ENCODE data around the gene CASR.

The CASR gene

GRCh38 chr3:122235147-122235546, 51.7 kb downstream of the CASR start:
- no peak for TF ChIP-seq CTCF (IDR thresholded peaks at IDR 0.05; ENCODE audit: low read depth, low read length, missing control alignments)
- no peak for DNase-seq (ENCODE audit: extremely low read depth, low read depth)
- no peak overlapping the region for H3K4me3 ChIP-seq (replicated peaks; ENCODE audit: low read depth, low read length)

- H3K4me3 ChIP-seq (replicated peaks; ENCODE audit: low read depth, low read length) = no peak overlapping the region
- DNase-seq (ENCODE audit: extremely low read depth, low read depth) = no peak
- TF ChIP-seq CTCF (IDR thresholded peaks at IDR 0.05; ENCODE audit: low read depth, low read length, missing control alignments) = no peak
Measured at GRCh38 chr3:122239112-122239511, 55.6 kb downstream of the CASR start.

- no peak overlapping the region for H3K4me3 ChIP-seq (replicated peaks; ENCODE audit: low read depth, low read length)
- DNase-seq (ENCODE audit: extremely low read depth, low read depth) = no peak
Measured at GRCh38 chr3:122245513-122246174, 62.2 kb downstream of the CASR start.

GRCh38 chr3:122246199-122246598, 62.7 kb downstream of the CASR start:
- no peak overlapping the region for H3K4me3 ChIP-seq (replicated peaks; ENCODE audit: low read depth, low read length)
- no peak for DNase-seq (ENCODE audit: extremely low read depth, low read depth)
- no peak for TF ChIP-seq CTCF (IDR thresholded peaks at IDR 0.05; ENCODE audit: low read depth, low read length, missing control alignments)

More at GRCh38 chr3:122245513-122246174, 62.2 kb downstream of the CASR start:
- no peak for TF ChIP-seq CTCF (IDR thresholded peaks at IDR 0.05; ENCODE audit: low read depth, low read length, missing control alignments)

- no peak for TF ChIP-seq CTCF (IDR thresholded peaks at IDR 0.05; ENCODE audit: low read depth, low read length, missing control alignments)
- DNase-seq (ENCODE audit: extremely low read depth, low read depth) = no peak
- no peak overlapping the region for H3K4me3 ChIP-seq (replicated peaks; ENCODE audit: low read depth, low read length)
Measured at GRCh38 chr3:122247087-122247824, 63.8 kb downstream of the CASR start.

GRCh38 chr3:122247825-122248185, 64.3 kb downstream of the CASR start:
- no peak for DNase-seq (ENCODE audit: extremely low read depth, low read depth)
- H3K4me3 ChIP-seq (replicated peaks; ENCODE audit: low read depth, low read length) = no peak overlapping the region
- TF ChIP-seq CTCF (IDR thresholded peaks at IDR 0.05; ENCODE audit: low read depth, low read length, missing control alignments) = no peak

All from HFF-Myc (cell line).